ENCODE measurements around the gene SAP30. TPM values are rescaled to one million over a fixed set of nuclear protein-coding genes. Genes with fewer than 3 reads are reported as not detected.

SAP30 gene
- polyA plus RNA-seq, 1 experiment = 22.7 TPM

DNA sequence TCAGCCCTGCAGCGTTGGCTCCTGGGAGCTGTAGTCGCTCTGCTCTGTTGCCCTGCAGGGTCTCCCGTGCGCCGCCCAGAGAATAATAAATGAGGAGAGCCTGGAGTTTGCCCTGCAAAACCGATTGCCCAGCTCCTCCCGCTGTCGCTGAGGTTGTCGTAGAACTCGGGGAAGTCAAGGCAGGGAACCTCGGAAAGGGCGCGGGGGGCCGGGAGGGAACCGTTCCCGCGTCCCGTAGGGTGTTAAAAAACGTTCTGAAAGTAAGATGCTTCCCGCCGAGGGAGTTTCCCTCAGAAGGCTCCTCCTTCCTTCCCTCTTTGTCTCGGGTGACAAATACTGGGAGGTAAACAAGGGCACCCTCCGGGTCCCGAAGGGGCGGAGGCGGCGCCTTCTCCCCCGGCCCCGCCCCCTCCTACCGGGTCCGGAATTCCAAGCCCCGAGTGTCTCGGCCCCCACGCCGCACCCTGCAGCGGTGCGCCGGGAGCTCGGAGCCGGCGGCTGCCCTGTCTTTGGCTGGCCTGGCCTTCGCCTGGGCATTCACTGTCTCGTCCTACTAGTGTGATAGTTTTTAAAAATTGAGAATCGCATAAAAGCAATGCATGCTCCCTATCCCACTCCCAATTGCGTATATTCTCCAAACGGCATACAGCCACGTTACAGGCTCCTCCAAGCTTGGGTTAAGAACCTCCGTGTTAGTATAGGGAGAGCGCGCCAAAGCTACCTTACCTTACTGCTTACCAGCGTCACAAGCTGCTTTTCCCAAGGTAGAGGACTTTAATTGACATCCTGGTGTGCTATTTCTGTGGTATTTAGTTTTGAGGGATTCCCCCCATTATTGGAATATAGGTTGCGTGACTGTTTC, 35.6 kb upstream of the SAP30 start:
- CTCF ChIA-PET = interaction anchor here (0.7 to 1.8 kb wide), 6 partner anchors 16 to 85 kb away, joined by 3 to 6 read pairs (median 4); partner anchors contain the start of gene SAP30
- Histone ChIP-seq H3K27ac (ENCODE audit: low read depth, low read length) (peak overlapping the region; percentile 62), H3K9me3 (ENCODE audit: control insufficient read depth, insufficient read depth, low read length) (peaks cover 4% of the 10 kb centered on the region; the same call in 1 of the 2 replicates), H3K27me3 (ENCODE audit: control insufficient read depth, insufficient read depth, low read length) (no peaks in the 10 kb centered on the region), H3K4me3 (ENCODE audit: low read depth, low read length) (peak overlapping the region; percentile 82)
- TF ChIP-seq, protein P1, sequence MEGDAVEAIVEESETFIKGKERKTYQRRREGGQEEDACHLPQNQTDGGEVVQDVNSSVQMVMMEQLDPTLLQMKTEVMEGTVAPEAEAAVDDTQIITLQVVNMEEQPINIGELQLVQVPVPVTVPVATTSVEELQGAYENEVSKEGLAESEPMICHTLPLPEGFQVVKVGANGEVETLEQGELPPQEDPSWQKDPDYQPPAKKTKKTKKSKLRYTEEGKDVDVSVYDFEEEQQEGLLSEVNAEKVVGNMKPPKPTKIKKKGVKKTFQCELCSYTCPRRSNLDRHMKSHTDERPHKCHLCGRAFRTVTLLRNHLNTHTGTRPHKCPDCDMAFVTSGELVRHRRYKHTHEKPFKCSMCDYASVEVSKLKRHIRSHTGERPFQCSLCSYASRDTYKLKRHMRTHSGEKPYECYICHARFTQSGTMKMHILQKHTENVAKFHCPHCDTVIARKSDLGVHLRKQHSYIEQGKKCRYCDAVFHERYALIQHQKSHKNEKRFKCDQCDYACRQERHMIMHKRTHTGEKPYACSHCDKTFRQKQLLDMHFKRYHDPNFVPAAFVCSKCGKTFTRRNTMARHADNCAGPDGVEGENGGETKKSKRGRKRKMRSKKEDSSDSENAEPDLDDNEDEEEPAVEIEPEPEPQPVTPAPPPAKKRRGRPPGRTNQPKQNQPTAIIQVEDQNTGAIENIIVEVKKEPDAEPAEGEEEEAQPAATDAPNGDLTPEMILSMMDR (IDR thresholded peaks at IDR 0.05; ENCODE audit: low read depth, low read length) = no peak
- peak; percentile 34 for DNase-seq (ENCODE audit: low read depth, low spot score)
- POLR2A ChIA-PET = interaction anchor here (0.6 to 4.0 kb wide), 13 partner anchors 11 to 167 kb away, joined by 3 to 121 read pairs (median 3); partner anchors contain the start of gene SAP30

DNA sequence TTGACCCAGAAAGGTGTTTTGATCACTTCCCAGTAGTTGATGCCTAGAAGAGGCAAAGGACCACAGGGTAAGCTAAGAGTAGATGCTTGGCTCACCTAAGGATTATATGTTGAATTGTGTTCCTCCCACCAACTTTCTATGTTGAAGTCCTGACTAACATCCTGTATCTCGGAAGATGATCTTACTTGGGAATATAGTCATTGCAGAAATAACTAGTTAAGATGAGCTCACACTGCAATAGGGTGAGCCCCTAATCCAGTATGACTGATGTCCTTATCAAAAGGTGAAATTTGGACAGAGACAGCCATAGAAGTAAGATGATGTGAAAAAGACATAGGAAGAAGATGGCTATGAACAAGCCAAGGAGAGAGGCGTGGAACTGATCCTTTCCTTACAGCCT, 33.3 kb upstream of the SAP30 start:
- peaks cover 4% of the 10 kb centered on the region; the same call in 1 of the 2 replicates for H3K9me3 ChIP-seq (ENCODE audit: control insufficient read depth, insufficient read depth, low read length)
- TF ChIP-seq, protein P1 (IDR thresholded peaks at IDR 0.05; ENCODE audit: low read depth, low read length) = no peak
- H3K27me3 ChIP-seq (ENCODE audit: control insufficient read depth, insufficient read depth, low read length) = no peaks in the 10 kb centered on the region
- no peak for DNase-seq (ENCODE audit: low read depth, low spot score)
- ChIA-PET CTCF (interaction anchor here (1.0 kb wide), 1 partner anchor 23 kb away, joined by 3 read pairs; no protein-coding TSS in a partner anchor), POLR2A (no interaction called here)
- no peak overlapping the region for H3K4me3 ChIP-seq (ENCODE audit: low read depth, low read length)
- H3K27ac ChIP-seq (ENCODE audit: low read depth, low read length) = no peak overlapping the region

DNA sequence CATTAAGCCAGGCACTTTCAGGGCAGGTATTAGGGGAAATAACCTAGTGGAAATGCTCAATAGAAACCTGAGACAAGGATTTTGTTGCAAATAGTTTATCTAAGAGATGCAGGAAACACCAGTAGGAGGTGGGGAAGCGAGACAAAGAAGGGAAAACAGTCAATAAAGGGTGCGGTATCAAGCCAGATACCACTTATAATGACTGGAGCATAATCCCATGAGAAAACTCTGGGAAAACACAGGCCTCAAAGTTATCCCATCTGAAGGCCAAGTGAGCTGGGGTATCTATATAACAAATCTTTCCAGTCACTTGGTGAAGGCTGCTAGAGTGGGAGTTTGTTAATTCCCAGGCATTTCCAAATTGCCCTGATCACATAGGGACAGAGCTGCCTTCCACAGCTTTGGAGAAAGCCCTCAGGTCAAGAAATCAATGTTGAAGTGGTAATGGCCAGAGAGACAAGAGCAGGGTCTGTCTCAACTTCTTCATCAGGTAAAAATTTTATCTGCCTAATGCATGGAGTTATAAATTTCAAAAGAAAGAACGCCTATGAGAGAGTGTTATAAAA, 26.8 kb upstream of the SAP30 start:
- Histone ChIP-seq H3K27me3 (ENCODE audit: control insufficient read depth, insufficient read depth, low read length) (no peaks in the 10 kb centered on the region), H3K9me3 (ENCODE audit: control insufficient read depth, insufficient read depth, low read length) (peaks cover 7% of the 10 kb centered on the region; the same call in 1 of the 2 replicates), H3K27ac (ENCODE audit: low read depth, low read length) (no peak overlapping the region), H3K4me3 (ENCODE audit: low read depth, low read length) (no peak overlapping the region)
- TF ChIP-seq, protein P1 (IDR thresholded peaks at IDR 0.05; ENCODE audit: low read depth, low read length) = no peak
- DNase-seq (ENCODE audit: low read depth, low spot score) = no peak
- ChIA-PET CTCF (interaction anchor here (2.0 kb wide), 1 partner anchor 16 kb away, joined by 9 read pairs; no protein-coding TSS in a partner anchor), POLR2A (no interaction called here)

DNA sequence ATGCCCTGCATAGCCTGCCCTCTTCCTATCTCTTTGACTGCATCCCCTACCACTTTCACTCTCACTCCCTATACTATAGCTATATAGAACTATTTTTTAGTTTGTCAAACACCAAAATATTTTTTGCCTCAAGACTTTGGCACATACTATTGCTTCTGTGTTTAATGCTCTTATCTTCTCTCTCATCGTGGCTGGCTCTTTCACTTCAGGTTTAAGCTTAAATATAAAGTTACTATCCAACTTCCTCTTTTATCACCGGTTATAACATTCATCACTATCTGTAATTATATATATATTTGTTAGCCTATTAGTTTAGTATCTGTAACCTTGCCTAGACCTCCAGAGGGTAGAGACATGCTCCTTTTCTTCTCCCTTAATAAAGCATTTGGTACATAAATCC, 25.1 kb upstream of the SAP30 start:
- ChIA-PET POLR2A (interaction anchor here (1.3 to 2.6 kb wide), 2 partner anchors 10 to 11 kb away, joined by 3 to 20 read pairs; partner anchors contain the start of gene HMGB2), CTCF (interaction anchor here (1.4 to 2.0 kb wide), 2 partner anchors 15 to 27 kb away, joined by 5 to 9 read pairs; no protein-coding TSS in a partner anchor)
- TF ChIP-seq, protein P1 (IDR thresholded peaks at IDR 0.05; ENCODE audit: low read depth, low read length) = no peak
- Histone ChIP-seq H3K9me3 (ENCODE audit: control insufficient read depth, insufficient read depth, low read length) (peaks cover 7% of the 10 kb centered on the region; the same call in 1 of the 2 replicates), H3K27me3 (ENCODE audit: control insufficient read depth, insufficient read depth, low read length) (no peaks in the 10 kb centered on the region), H3K27ac (ENCODE audit: low read depth, low read length) (no peak overlapping the region), H3K4me3 (ENCODE audit: low read depth, low read length) (no peak overlapping the region)
- DNase-seq (ENCODE audit: low read depth, low spot score) = no peak
